ENCODE measurements around the gene UQCRQ. TPM values are rescaled to one million over a fixed set of nuclear protein-coding genes. Genes with fewer than 3 reads are reported as not detected.
A peak's percentile ranks its signal among the peaks of the same experiment; 100 is the strongest.

Gene UQCRQ
- total and polyA plus RNA-seq, 9 of the 15 experiments (the other 6 are each of a cell fraction or from before 2014, with no cell fraction given) = 235 to 2,421 (median 883) TPM

- TF ChIP-seq TAF9B (IDR thresholded peaks at IDR 0.05; ENCODE audit: partially characterized antibody) = no peak
- no peak for TF ChIP-seq ZNF639 (CRISPR knock-in tag; conservative IDR thresholded peaks at IDR 0.05 in 1 of 2, IDR thresholded peaks at IDR 0.05 in 1 of 2)
- no peak for TF ChIP-seq ZNF507 (tag; conservative IDR thresholded peaks at IDR 0.05)
- TF ChIP-seq ESRRA (IDR thresholded peaks at IDR 0.05; ENCODE audit: borderline replicate concordance, low read depth) = peak; percentile 39; the same call in 1 of the 2 replicates
- TF ChIP-seq TRIM28 (IDR thresholded peaks at IDR 0.05) = no peak
- TF ChIP-seq ELF2 (CRISPR knock-in tag; IDR thresholded peaks at IDR 0.05) = no peak
- no peak for TF ChIP-seq NUFIP1 (IDR thresholded peaks at IDR 0.05; ENCODE audit: partially characterized antibody)
- TF ChIP-seq POLR2AphosphoS5 (IDR thresholded peaks at IDR 0.05; ENCODE audit: control insufficient read depth, insufficient read depth, low read depth, low read length) = no peak
- no peak for TF ChIP-seq NCOA4 (IDR thresholded peaks at IDR 0.05; ENCODE audit: partially characterized antibody)
- no peak for TF ChIP-seq ZNF121 (CRISPR knock-in tag; conservative IDR thresholded peaks at IDR 0.05)
- no peak for TF ChIP-seq PHTF2 (CRISPR knock-in tag; IDR thresholded peaks at IDR 0.05)
- TF ChIP-seq TAF1 (IDR thresholded peaks at IDR 0.05; ENCODE audit: control insufficient read depth, extremely low read depth, insufficient read depth, low read length, severe bottlenecking) = no peak
- no peak for TF ChIP-seq MTA2 (IDR thresholded peaks at IDR 0.05; ENCODE audit: low read depth)
- no peak for TF ChIP-seq ETV5 (CRISPR knock-in tag; IDR thresholded peaks at IDR 0.05; ENCODE audit: low read depth)
- TF ChIP-seq NCOR1 (IDR thresholded peaks at IDR 0.05) = no peak; the same call in 1 of the 2 replicates
- no peak for TF ChIP-seq BRF2 (IDR thresholded peaks at IDR 0.05; ENCODE audit: borderline replicate concordance, insufficient read depth, insufficient read length)
- no peak for TF ChIP-seq SAFB (IDR thresholded peaks at IDR 0.05; ENCODE audit: borderline replicate concordance, low read depth, low read length)
- no peak for TF ChIP-seq ZNF589 (CRISPR knock-in tag; IDR thresholded peaks at IDR 0.05; ENCODE audit: low read depth)
Observed at GRCh38 chr5:132820162-132820754, 46.2 kb upstream of the UQCRQ start (continued).
